PC-9 (cell line): ENCODE measurements around the gene BRS3. TPM values are rescaled to one million over a fixed set of nuclear protein-coding genes. Genes with fewer than 3 reads are reported as not detected.
A peak's percentile ranks its signal among the peaks of the same experiment; 100 is the strongest.

Experiments
- BruUV-seq: library from RNA; stranded (reverse); fragments of 400-500 nt; replicated peaks from 2 replicates; lab custom pipeline; 2021; lab: Mats Ljungman, UMichigan
- CTCF ChIA-PET: fragments of 300-600 bp; sonication (Branson Sonifier 250); formaldehyde crosslinking; loops from one replicate; lab custom pipeline; 2022; ENCODE audit warnings: antibody characterized with exemption; lab: Charles Lee
- POLR2A ChIA-PET: fragments of 300-600 bp; sonication (Branson Sonifier 250); formaldehyde crosslinking; loops from one replicate; lab custom pipeline; 2022; ENCODE audit warnings: antibody characterized with exemption; ENCODE audit not compliant: unreplicated experiment; lab: Charles Lee
- DNase-seq, 2 experiments: peaks; one replicate each; pipeline versions ENCODE4 v3.0.0 to v3.0.0-alpha.2; 2015 to 2022; ENCODE audit warnings: mixed read lengths in 1 of 2
- H2AFZ ChIP-seq: fragments of 200-600 bp; sonication (generic); 2 replicates; pipeline ENCODE4 v1.8.1; 2017; ENCODE audit warnings: antibody characterized with exemption
- H3F3A ChIP-seq: fragments of 200-600 bp; sonication (generic); 2 replicates; pipeline ENCODE4 v1.8.1; 2017; ENCODE audit warnings: antibody characterized with exemption, mild to moderate bottlenecking, low read depth; ENCODE audit not compliant: insufficient read depth
- H3K27ac ChIP-seq: fragments of 200-600 bp; sonication (generic); 2 replicates; pipeline ENCODE4 v1.6.1; 2016; ENCODE audit warnings: mixed run types
- H3K27me3 ChIP-seq: fragments of 200-600 bp; sonication (generic); 2 replicates; pipeline ENCODE4 v1.6.1; 2016; ENCODE audit warnings: low read depth, mixed run types; ENCODE audit not compliant: insufficient read depth
- H3K36me3 ChIP-seq: fragments of 200-600 bp; sonication (generic); 2 replicates; pipeline ENCODE4 v1.6.1; 2016; ENCODE audit warnings: low read depth, mixed run types
- H3K4me1 ChIP-seq: fragments of 200-600 bp; sonication (generic); replicated peaks from 2 replicates; pipeline ENCODE4 v1.6.1; 2016; ENCODE audit warnings: mixed run types; ENCODE audit not compliant: insufficient read depth
- H3K4me2 ChIP-seq: fragments of 200-600 bp; sonication (generic); 2 replicates; pipeline ENCODE4 v1.6.1; 2017; ENCODE audit warnings: mixed run types
- H3K4me3 ChIP-seq: fragments of 200-600 bp; sonication (generic); 2 replicates; pipeline ENCODE4 v1.6.1; 2016; ENCODE audit warnings: mixed run types
- H3K79me2 ChIP-seq: fragments of 200-600 bp; sonication (generic); 2 replicates; pipeline ENCODE4 v1.6.1; 2017; ENCODE audit warnings: low read depth, mixed run types
- H3K9me2 ChIP-seq: fragments of 200-600 bp; sonication (generic); 2 replicates; pipeline ENCODE4 v1.8.1; 2017; ENCODE audit warnings: mild to moderate bottlenecking; ENCODE audit not compliant: insufficient read depth
- H3K9me3 ChIP-seq: fragments of 200-600 bp; sonication (generic); 2 replicates; pipeline ENCODE4 v1.8.1; 2016; ENCODE audit warnings: low read depth; ENCODE audit not compliant: insufficient read depth
- H4K20me1 ChIP-seq: fragments of 200-600 bp; sonication (generic); 2 replicates; pipeline ENCODE4 v1.8.1; 2017; ENCODE audit not compliant: insufficient read depth
- EZH2 ChIP-seq: fragments of 200-600 bp; sonication (generic); IDR thresholded peaks from 2 replicates; pipeline ENCODE4 v1.8.0; 2017; ENCODE audit warnings: antibody characterized with exemption, low read depth
- intact Hi-C: fragments of 100-400 bp; cut with micrococcal nuclease; formaldehyde crosslinking; loops from one replicate; pipeline ENCODE4 v1.10.0; 2022; ENCODE audit not compliant: unreplicated experiment
- total RNA-seq: library from RNA; stranded (reverse); gene quantifications from 2 replicates; pipeline ENCODE4 v1.2.3, GENCODE V29; 2021
- TF ChIP-seq, protein P1 (sequence below): fragments of 200-600 bp; sonication (generic); conservative IDR thresholded peaks from 2 replicates; pipeline ENCODE4 v1.6.1; 2017; ENCODE audit warnings: mixed run types, antibody characterized with exemption, mild to moderate bottlenecking, moderate library complexity

BRS3 gene
- total RNA-seq, 1 experiment from 2014 or later: not detected

DNA sequence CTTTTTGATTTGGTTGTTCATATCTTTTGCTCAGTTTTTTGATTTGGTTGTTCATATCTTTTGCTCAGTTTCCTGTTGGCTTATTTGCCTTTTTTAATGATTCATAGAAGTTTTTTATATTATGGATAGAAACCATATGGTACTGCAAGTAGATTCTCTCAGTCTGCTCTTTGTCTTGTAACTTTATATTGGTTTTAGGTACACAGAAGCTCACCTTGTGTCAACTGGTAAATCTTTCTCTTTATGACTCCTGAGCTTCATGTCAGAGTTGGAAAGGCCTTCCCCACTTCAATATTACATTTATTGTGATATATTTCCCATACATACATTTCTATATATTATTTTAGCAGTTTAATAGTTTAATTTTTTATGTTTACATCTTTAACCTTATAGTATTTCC, 36.0 kb downstream of the BRS3 start:
- Histone ChIP-seq H3K4me3 (no peak overlapping the region), H3K9me3 (no peaks in the 10 kb centered on the region), H3K4me2 (no peak overlapping the region), H4K20me1 (no peaks in the 10 kb centered on the region), H2AFZ (no peak overlapping the region), H3K27ac (no peak overlapping the region), H3K4me1 (peaks cover 42% of the 10 kb centered on the region), H3K9me2 (no peaks in the 10 kb centered on the region), H3K27me3 (no peaks in the 10 kb centered on the region), H3K79me2 (no peaks in the 10 kb centered on the region), H3K36me3 (no peaks in the 10 kb centered on the region), H3F3A (peaks cover 38% of the 10 kb centered on the region)
- ChIA-PET CTCF (no interaction called here), POLR2A (no interaction called here)
- intact Hi-C loops: no loop called here
- no TSS peak for BruUV-seq
- TF ChIP-seq EZH2: no peak
- TF ChIP-seq, protein P1, sequence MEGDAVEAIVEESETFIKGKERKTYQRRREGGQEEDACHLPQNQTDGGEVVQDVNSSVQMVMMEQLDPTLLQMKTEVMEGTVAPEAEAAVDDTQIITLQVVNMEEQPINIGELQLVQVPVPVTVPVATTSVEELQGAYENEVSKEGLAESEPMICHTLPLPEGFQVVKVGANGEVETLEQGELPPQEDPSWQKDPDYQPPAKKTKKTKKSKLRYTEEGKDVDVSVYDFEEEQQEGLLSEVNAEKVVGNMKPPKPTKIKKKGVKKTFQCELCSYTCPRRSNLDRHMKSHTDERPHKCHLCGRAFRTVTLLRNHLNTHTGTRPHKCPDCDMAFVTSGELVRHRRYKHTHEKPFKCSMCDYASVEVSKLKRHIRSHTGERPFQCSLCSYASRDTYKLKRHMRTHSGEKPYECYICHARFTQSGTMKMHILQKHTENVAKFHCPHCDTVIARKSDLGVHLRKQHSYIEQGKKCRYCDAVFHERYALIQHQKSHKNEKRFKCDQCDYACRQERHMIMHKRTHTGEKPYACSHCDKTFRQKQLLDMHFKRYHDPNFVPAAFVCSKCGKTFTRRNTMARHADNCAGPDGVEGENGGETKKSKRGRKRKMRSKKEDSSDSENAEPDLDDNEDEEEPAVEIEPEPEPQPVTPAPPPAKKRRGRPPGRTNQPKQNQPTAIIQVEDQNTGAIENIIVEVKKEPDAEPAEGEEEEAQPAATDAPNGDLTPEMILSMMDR: no peak
- no peak for DNase-seq

GRCh38 chrX:136525738-136526606, 38.2 kb downstream of the BRS3 start:
- peak overlapping the region; percentile 36; the same call in 1 of the 2 replicates for H3K4me3 ChIP-seq
- BruUV-seq: no TSS peak
- H3K79me2 ChIP-seq: no peaks in the 10 kb centered on the region
- H3K4me2 ChIP-seq: peak overlapping the region; percentile 81
- peak overlapping the region; percentile 86 for H3K27ac ChIP-seq
- DNase-seq: peak; percentile 80 to 96
- H3F3A ChIP-seq: peaks cover 49% of the 10 kb centered on the region
- no peaks in the 10 kb centered on the region for H3K9me2 ChIP-seq
- no peaks in the 10 kb centered on the region for H4K20me1 ChIP-seq
- CTCF ChIA-PET: no interaction called here
- H2AFZ ChIP-seq: no peak overlapping the region; the same call in 1 of the 2 replicates
- POLR2A ChIA-PET: interaction anchor here (0.6 to 1.2 kb wide), 4 partner anchors 13 to 553 kb away, joined by 3 to 15 read pairs (median 7); partner anchors contain the start of gene HTATSF1
- peaks cover 64% of the 10 kb centered on the region for H3K4me1 ChIP-seq
- no peak for TF ChIP-seq EZH2
- TF ChIP-seq, protein P1: no peak
- H3K27me3 ChIP-seq: no peaks in the 10 kb centered on the region
- H3K36me3 ChIP-seq: no peaks in the 10 kb centered on the region
- 0 out of 2 replicates have a peak, but pooled peaks cover 2% of the 10 kb centered on the region for H3K9me3 ChIP-seq
- intact Hi-C loops: no loop called here

DNA sequence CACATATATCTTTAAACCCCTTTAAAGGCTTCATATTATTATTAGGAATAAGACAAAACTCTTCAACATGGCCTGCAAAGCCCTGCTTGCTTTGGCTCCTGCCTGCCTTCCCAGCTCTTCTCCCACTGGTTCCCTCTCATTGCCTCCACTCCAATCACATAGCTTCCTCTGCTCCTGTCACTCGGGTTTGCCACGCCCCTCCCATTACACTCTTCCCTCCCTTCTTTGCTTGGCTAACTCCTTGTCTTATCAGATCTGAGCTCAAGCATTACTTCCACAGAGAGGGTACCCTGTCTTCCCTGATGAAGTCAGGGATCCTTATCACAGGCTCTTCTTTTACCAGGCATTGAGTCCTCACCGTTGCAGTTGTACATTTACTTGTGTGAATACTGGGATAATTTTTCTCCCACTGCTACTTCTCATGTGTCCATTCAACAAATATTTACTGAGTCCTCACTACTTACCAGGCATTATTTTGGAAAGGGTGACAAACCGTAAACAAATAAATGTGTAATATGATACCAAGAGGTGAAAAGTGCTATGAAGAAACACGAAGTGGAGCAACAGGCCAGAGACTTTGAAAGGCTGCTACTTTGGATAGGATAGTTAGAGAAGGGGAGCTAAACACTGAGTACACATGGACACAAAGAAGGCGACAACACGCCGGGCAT, 41.0 kb downstream of the BRS3 start:
- 0 out of 2 replicates have a peak, but pooled peaks cover 2% of the 10 kb centered on the region for H3K9me3 ChIP-seq
- intact Hi-C loops: no loop called here
- peaks cover 82% of the 10 kb centered on the region for H3K4me1 ChIP-seq
- peak; percentile 61 to 95 for DNase-seq
- no TSS peak for BruUV-seq
- no peaks in the 10 kb centered on the region for H3K27me3 ChIP-seq
- H2AFZ ChIP-seq: no peak overlapping the region
- H3K4me3 ChIP-seq: no peak overlapping the region
- H3K27ac ChIP-seq: peak overlapping the region; percentile 86
- peaks cover 17% of the 10 kb centered on the region for H3K79me2 ChIP-seq
- peak overlapping the region; percentile 81 for H3K4me2 ChIP-seq
- H3F3A ChIP-seq: peaks cover 57% of the 10 kb centered on the region
- 0 out of 2 replicates have a peak, but pooled peaks cover 1% of the 10 kb centered on the region for H3K36me3 ChIP-seq
- CTCF ChIA-PET: interaction anchor here (1.0 to 1.2 kb wide), 2 partner anchors 40 to 72 kb away, joined by 3 to 6 read pairs; no protein-coding TSS in a partner anchor
- TF ChIP-seq EZH2: no peak
- TF ChIP-seq, protein P1: no peak
- no peaks in the 10 kb centered on the region for H4K20me1 ChIP-seq
- no peaks in the 10 kb centered on the region for H3K9me2 ChIP-seq
- POLR2A ChIA-PET: interaction anchor here (0.5 to 1.1 kb wide), 3 partner anchors 31 to 395 kb away, joined by 3 to 7 read pairs (median 4); partner anchors contain the start of gene HTATSF1
